Kidney (tissue), 14 donors: Measurements from ENCODE around the gene PRKCE. TPM values are rescaled to one million over a fixed set of nuclear protein-coding genes. Genes with fewer than 3 reads are reported as not detected.

Source experiments
- DNase-seq, 5 donors: peaks; one replicate each; pipeline ENCODE4 v3.0.0-alpha.2; 2013 to 2020
- FAIRE-seq: peaks from 2 replicates; lab custom pipeline; 2012; peaks lifted over from hg19 to GRCh38; lab: Jason Lieb, UNC
- H3K27ac ChIP-seq, 2 donors: one replicate each; pipeline ENCODE4 v1.7.0; 2013; ENCODE audit warnings: low read depth in 2 of 2, low read length in 2 of 2, inconsistent platforms in 1 of 2
- H3K27me3 ChIP-seq: one replicate; pipeline ENCODE4 v1.7.1; 2013; ENCODE audit warnings: low read length, inconsistent platforms; ENCODE audit not compliant: control insufficient read depth, insufficient read depth
- H3K36me3 ChIP-seq, 3 donors: one replicate each; pipeline versions ENCODE4 v1.7.0 to v1.7.1; 2013; ENCODE audit warnings: low read length in 3 of 3, control low read depth in 1 of 3, inconsistent platforms in 1 of 3; ENCODE audit not compliant: insufficient read depth in 3 of 3, control insufficient read depth in 2 of 3
- H3K4me1 ChIP-seq, 3 donors: one replicate each; pipeline versions ENCODE4 v1.7.0 to v1.7.1; 2013; ENCODE audit warnings: low read length in 3 of 3, inconsistent platforms in 1 of 3, low read depth in 1 of 3; ENCODE audit not compliant: control insufficient read depth in 2 of 3, insufficient read depth in 2 of 3
- H3K4me3 ChIP-seq, 3 donors: one replicate each; pipeline versions ENCODE4 v1.7.0 to v1.8.1; 2013; ENCODE audit warnings: low read length in 3 of 3, control low read depth in 1 of 3, inconsistent platforms in 1 of 3
- H3K9ac ChIP-seq, 3 donors: one replicate each; pipeline versions ENCODE4 v1.7.0 to v1.7.1; 2013; ENCODE audit warnings: low read length in 3 of 3, control low read depth in 1 of 3, inconsistent platforms in 1 of 3
- H3K9me3 ChIP-seq, 3 donors: one replicate each; pipeline versions ENCODE4 v1.7.0 to v1.7.1; 2013; ENCODE audit warnings: low read length in 3 of 3, control low read depth in 1 of 3, inconsistent platforms in 1 of 3; ENCODE audit not compliant: control insufficient read depth in 2 of 3, insufficient read depth in 1 of 3
- CTCF ChIP-seq: IDR thresholded peaks from 3 replicates; pipeline ENCODE4 v1.5.1; 2012; ENCODE audit warnings: mild to moderate bottlenecking, moderate library complexity, borderline replicate concordance; ENCODE audit not compliant: insufficient read depth; ENCODE audit errors: extremely low read depth
- intact Hi-C: fragments of 100-400 bp; cut with DNase I; formaldehyde crosslinking; loops from one replicate; pipeline ENCODE4 v1.11.1; 2022
- polyA plus RNA-seq: library from polyadenylated mRNA; stranded (reverse); fragments of 350-450 nt; fragmentation: Illumina TruSeq; extraction: RNeasy Lipid Tissue Mini Kit (QIAGEN cat#74804); gene quantifications from one replicate; pipeline ENCODE4 v1.2.3, GENCODE V29; 2014; ENCODE audit warnings: low read depth, low replicate concordance; ENCODE audit not compliant: insufficient read depth
- total RNA-seq: library from RNA; stranded (reverse); fragmentation: NEBNext Ultra II Directional; extraction: Animal tissue kit (Norgen Biotek cat#: 25700); gene quantifications from one replicate; pipeline ENCODE4 v1.2.1, GENCODE V29; 2021
- donor health status: control.
- donor health status: control.
- donor health status: control.
- donor health status: control.
- donor health status: control.
- donor health status: DM: yes; HTN: yes; CAD: no.
- donor health status: Normal renal cell carcinoma (clear cell type).

Gene PRKCE
- total and polyA plus RNA-seq, 2 donors from 2014 or later, result 11.1 to 27.3 TPM

- peaks cover 0 to 2% (median 0%) of the 10 kb centered on the region in 3 donors for H3K36me3 ChIP-seq
- H3K9me3 ChIP-seq, result no peaks in the 10 kb centered on the region
- TF ChIP-seq CTCF, result no peak
- DNase-seq, result no peak
- H3K4me3 ChIP-seq, result no peak overlapping the region
- no peak overlapping the region for H3K9ac ChIP-seq
- H3K27ac ChIP-seq, result no peak overlapping the region
- FAIRE-seq, result no peak
- intact Hi-C loops, result no loop called here
- H3K27me3 ChIP-seq, result no peaks in the 10 kb centered on the region
- H3K4me1 ChIP-seq, result peaks cover 0 to 7% (median 4%) of the 10 kb centered on the region in 3 donors
Measured at GRCh38 chr2:46123013-46123412, 471.5 kb downstream of the PRKCE start.

- FAIRE-seq, result no peak
- Histone ChIP-seq H3K9me3 (no peaks in the 10 kb centered on the region), H3K27me3 (no peaks in the 10 kb centered on the region), H3K36me3 (peaks cover 0 to 2% (median 0%) of the 10 kb centered on the region in 3 donors), H3K9ac (no peak overlapping the region), H3K4me3 (no peak overlapping the region), H3K4me1 (peaks cover 0 to 6% (median 0%) of the 10 kb centered on the region in 3 donors), H3K27ac (no peak overlapping the region)
- no peak for TF ChIP-seq CTCF
- no peak for DNase-seq
- intact Hi-C loops, result no loop called here
Measured at GRCh38 chr2:46125798-46126197, 474.3 kb downstream of the PRKCE start.

- FAIRE-seq (no peak), DNase-seq (no peak)
- no peak overlapping the region for H3K27ac ChIP-seq
- H3K27me3 ChIP-seq, result no peaks in the 10 kb centered on the region
- no peaks in the 10 kb centered on the region for H3K9me3 ChIP-seq
- no peaks in the 10 kb centered on the region for H3K4me1 ChIP-seq
- no peak overlapping the region for H3K9ac ChIP-seq
- no peak overlapping the region for H3K4me3 ChIP-seq
- no peak for TF ChIP-seq CTCF
- intact Hi-C loops, result no loop called here
- peaks cover 0 to 2% (median 0%) of the 10 kb centered on the region in 3 donors for H3K36me3 ChIP-seq
Measured at GRCh38 chr2:46126571-46126970, 475.1 kb downstream of the PRKCE start.

- FAIRE-seq (no peak), DNase-seq (peak in 1 of 5 donors; percentile 35)
- Histone ChIP-seq H3K9ac (no peak overlapping the region), H3K27me3 (no peaks in the 10 kb centered on the region), H3K4me3 (no peak overlapping the region), H3K9me3 (no peaks in the 10 kb centered on the region), H3K4me1 (no peaks in the 10 kb centered on the region), H3K27ac (peak overlapping the region in 1 of 2 donors; percentile 36), H3K36me3 (peaks cover 0 to 2% (median 0%) of the 10 kb centered on the region in 3 donors)
- intact Hi-C loops, result no loop called here
- TF ChIP-seq CTCF, result no peak
Measured at GRCh38 chr2:46127176-46127575, 475.7 kb downstream of the PRKCE start.
